ENCODE results near the gene DNAJC12. TPM values are rescaled to one million over a fixed set of nuclear protein-coding genes. Genes with fewer than 3 reads are reported as not detected.

DNAJC12 gene
- total and polyA plus RNA-seq, 7 experiments from 2014 or later: 0.61 to 7.2 TPM; not detected in 5

Other genes with a start within 250 kb of the DNAJC12 start
- gene CTNNA3, start 142.0 kb downstream of the DNAJC12 start, total RNA-seq: under 1 TPM in 4 of 5 experiments, not detected in 1; 0.43 to 0.84 (median 0.73) TPM
- under 1 TPM in 1 of 2 donors, not detected in 1; 0.59 TPM for gene CTNNA3, start 142.0 kb downstream of the DNAJC12 start, polyA plus RNA-seq
- gene SIRT1, start 46.5 kb upstream of the DNAJC12 start, total RNA-seq: 10 to 100 TPM; 25.9 to 66.8 (median 59.5) TPM
- 10 to 100 TPM; 13.6 to 24.0 TPM for gene SIRT1, start 46.5 kb upstream of the DNAJC12 start, polyA plus RNA-seq
- 100 to 1,000 TPM in 2 of 5 experiments, 10 to 100 TPM in 3; 65.7 to 113 (median 78.6) TPM for gene HERC4, start 237.1 kb upstream of the DNAJC12 start, total RNA-seq
- 10 to 100 TPM; 21.2 to 26.3 TPM for gene HERC4, start 237.1 kb upstream of the DNAJC12 start, polyA plus RNA-seq